ENCODE measurements around the gene WDR6.
"Not testable (repeated sequence)": the region's sequence is repeated elsewhere in the genome, so short reads cannot be mapped to it uniquely, and the experiment has no call there.

WDR6 gene

DNA sequence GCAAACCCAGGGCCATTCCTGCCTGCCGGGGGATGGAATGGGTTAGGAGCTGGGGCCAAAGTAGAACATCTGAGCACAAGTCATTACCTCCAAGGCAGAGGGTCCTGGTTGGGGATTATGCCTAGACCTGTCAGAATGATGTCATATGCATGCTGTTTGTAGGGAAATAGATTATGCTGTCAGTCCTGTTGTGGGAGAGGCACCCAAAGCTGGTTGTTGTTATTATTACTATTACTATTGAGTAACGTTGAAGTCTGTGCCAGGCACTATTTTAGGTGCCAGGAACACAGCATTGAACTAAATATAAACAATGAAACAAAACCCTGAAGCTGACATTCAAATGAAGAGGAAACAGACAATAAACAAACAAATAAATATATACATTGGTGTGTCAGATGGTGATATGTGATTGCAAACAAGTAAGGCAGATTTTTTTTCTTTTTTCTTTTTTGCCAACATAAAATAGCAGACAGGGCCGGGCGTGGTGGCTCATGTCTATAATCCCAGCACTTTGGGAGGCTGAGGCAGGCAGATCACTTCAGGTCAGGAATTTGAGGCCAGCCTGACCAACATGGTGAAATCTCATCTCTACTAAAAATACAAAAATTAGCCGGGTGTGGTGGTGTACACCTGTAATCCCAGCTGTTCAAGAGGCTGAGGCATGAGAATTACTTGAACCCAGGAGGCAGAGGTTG, 15.2 kb upstream of the WDR6 start:
- DNase-seq (ENCODE audit: low read depth in 2 of 2): no peak

DNA sequence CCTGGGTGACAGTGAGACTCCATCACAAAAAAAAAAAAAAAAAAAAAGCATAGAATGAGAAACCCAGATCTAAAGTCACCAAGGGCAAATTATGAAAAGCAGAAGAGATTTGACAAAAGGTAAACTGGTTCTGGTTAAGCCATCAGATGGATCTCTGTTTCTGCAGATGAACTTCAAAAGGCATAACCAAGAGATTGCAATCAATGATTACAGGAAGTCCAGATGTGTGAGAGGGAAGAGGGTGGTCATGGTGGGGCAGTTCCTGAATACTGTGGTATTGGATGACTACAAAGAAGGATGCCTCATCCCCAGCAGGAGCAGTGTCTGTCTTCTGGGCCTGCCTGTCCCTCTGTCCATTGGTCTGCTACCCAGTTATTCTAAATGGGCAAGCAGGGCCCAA, 13.4 kb upstream of the WDR6 start:
- no peak for DNase-seq (ENCODE audit: low read depth in 2 of 2)

DNA sequence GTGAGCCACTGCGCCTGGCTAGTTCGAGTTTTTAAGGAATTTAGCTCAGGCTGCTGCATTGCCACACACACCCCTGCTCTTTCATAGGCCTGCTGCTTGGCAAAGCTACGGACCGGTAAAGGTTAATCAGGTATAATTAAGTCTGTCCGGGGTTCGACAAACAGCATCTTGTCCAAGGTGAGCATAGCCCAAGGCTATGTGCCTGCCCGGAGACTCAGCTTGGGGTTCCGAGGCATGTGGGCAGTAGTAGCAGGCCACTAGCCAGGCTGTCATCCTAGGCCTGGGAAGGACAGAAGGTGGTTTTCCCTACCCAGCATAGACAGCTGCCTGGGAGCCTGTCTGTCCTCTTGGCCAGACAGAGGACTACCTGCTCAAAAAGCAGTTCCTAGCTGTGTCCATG, 10.6 kb upstream of the WDR6 start:
- DNase-seq (ENCODE audit: low read depth in 2 of 2): no peak

DNA sequence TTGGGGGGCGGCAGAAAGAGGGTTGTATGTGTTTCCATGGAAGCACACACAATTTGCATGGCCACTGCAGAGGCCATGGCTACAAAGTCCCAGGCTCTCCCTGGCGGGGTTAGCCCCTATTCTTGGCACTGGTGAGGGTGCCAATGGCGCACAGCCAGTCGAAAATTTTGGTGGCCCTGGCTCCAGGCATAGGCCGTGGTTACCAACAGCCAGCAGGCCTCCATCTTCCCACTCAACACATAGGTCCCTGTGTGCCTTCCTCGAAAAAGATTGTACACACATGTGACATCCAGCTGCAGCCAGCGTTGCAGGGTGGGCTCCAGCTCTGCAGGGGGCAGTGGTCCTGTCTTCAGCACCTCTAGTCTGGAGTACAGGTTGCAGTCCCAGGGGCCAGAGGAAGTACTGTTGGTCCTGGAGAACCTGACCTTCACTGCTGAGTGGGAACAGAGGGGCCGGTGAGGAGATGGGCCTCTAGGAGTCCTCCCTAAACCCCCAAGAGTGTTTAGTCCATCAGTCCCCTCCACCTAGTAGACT, 10.0 kb upstream of the WDR6 start:
- DNase-seq (ENCODE audit: low read depth in 2 of 2): no peak

DNA sequence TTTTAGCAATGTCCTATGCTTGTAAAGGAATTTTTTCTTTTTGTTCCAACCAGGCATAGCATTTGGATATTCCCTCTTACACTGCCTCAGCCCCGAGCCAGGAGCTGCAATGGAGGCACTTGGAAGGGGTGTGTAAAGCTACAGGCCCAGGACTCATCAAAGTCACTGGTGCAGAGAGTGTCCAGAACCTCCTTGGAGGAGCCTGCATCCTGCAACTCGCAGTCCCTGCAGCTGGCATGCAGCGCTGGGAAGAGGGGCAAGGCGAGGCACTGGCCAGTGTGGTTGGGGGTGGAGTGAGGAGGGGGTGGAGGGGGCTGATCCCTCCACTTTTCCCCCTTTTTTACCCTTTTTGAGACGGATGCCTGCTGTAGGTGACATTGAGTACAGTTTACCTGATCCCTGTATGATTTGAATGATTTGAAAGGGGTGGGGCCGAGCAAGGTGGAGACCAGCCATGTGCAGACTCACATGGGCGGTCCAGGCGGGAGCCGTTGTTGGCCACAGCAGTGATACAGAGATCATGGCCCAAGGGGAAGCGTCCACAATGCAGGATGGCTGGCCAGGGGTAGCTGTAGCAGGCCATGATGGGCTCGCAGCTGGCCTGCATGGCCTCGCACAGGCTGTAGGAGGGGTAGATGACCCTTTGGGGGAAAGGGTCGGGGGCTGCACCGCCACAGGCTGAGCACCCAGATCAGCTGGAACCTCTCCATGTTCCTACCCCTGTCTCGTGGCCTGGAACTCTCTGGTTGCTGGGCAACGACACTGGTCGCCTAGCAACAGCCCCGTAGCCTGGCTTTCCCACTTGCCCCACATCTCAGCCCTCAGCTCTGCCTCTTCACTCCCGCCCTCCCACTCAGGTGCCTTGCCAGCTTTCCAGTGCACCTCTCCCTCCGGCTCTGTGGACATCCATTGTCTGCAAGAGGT, 9.2 kb upstream of the WDR6 start:
- DNase-seq (ENCODE audit: low read depth in 2 of 2): no peak

DNA sequence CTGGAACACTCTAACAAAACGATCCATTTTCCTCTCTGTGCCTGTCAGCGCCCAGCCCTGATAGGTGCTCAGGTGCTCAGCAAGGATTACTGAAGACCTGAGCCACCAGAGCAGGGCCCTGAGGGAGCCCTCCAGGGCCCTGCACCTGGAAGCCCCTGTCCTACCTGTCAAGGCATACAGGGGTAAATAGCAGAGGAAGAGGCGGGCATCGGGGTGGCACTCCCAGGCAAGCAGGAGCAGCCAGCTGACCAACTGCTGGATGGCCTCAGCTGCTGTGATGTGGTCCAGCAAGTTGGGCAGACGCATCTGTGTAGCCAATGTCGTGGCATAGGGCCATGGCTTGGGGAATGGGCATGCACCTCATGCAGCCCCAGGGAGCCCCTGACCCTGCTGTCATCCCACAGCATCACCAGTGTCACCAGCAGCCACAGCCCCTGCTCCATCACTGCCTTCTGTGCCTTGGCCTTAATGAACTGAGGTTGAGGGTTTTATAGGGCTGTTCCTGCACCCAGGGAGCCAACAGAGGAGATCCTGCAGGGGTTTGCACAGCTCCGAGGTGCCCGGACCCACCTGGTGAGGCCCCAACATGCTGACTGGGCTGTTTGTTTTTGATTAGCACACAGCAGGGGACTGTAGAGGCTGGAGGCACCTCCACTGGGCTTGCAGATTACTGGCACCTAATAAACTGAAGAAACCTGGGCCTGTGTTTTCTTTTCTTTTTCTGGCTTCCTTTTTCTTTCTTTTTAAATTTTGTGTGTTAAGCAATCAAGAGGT, 7.9 kb upstream of the WDR6 start:
- DNase-seq (ENCODE audit: low read depth in 2 of 2): no peak

DNA sequence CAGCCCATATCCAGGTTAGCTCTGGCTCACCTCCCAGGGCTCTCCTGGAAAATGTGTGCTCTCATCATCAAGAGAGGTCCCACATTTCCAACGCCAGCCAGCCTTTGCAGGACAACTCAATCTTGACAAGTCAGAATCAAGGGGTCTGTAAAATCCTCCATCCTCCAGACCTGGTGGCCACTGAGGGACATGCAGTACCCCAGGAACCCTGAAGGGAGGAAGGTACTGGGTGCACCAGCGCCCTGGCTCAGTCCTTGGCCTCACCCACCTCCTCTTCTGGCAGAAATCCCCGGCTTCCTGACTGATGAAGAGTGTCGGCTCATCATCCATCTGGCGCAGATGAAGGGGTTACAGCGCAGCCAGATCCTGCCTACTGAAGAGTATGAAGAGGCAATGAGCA, 6.0 kb upstream of the WDR6 start:
- no peak for DNase-seq (ENCODE audit: low read depth in 2 of 2)

DNA sequence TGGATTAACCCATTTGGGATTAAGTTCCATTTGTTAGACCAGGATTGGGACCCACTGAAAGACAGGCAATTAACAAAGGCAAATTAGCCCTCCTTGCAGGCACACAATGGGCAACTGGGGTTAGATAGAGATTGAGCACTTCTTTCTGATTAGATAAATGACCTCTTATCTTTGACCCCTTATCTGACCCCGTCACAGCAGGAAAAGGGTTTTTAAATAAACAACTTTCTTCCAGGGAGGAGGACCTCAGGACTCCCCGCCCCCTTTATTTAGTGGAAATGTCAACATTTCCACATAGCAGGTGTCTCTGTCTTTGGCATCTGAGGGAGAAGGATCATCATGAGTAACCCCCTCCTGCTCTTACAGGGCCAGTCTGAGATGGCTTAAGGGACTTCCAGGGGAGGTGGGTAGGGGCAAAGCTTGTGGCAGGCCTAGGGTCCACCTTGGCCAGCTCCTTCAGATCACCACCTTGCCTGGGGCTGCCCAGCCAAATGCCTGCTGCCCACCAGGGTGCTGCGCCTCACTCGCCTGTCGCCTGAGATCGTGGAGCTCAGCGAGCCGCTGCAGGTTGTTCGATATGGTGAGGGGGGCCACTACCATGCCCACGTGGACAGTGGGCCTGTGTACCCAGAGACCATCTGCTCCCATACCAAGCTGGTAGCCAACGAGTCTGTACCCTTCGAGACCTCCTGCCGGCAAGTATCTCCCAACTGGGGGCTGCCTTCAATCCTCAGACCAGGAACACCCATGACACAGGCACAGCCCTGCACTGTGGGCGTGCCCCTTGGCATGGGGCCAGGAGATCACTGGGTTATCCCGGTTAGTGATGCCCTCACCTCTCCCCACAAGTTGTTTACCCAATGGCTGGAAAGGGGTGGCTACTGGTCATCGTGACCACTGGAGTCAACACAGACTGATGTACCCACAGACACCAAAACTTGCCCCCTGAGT, 2.6 kb upstream of the WDR6 start:
- no peak for DNase-seq (ENCODE audit: low read depth in 2 of 2)

DNA sequence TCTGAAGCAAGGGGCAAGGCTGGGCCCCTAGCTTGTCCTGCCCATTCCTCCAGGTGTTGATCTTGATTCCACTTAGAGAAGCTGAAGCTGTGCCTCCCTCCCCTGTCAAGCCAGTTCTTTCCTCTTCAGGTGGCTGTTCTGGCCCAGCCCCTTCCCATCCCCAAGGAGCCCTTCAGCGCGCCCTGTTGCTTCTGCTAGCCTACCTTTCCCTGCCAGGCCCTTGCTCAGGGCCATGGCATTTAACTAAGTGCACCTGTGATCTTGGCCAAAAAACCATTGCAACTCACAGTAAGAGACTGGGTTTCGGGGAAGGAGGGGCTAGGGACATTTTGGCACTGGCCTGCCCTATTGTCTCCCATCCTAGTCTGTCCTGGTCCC, 1.9 kb upstream of the WDR6 start:
- DNase-seq (ENCODE audit: low read depth in 2 of 2): no peak

DNA sequence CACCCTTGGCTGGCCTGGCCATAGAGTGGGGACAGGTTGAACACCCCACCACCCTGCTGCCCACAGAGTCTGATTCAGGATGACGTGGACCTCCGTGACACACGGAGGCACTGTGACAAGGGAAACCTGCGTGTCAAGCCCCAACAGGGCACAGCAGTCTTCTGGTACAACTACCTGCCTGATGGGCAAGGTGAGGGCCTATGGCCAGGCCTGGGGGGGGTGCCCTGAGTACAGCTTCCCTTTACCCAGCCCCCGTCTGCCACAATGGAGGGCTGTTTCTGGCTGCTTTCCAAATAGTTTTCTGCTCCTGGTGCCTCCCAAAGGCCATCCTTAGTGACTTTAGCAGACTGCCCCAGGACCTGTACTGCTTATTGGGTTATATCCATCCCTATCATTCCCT, 1.2 kb upstream of the WDR6 start:
- DNase-seq (ENCODE audit: low read depth in 2 of 2): no peak

DNA sequence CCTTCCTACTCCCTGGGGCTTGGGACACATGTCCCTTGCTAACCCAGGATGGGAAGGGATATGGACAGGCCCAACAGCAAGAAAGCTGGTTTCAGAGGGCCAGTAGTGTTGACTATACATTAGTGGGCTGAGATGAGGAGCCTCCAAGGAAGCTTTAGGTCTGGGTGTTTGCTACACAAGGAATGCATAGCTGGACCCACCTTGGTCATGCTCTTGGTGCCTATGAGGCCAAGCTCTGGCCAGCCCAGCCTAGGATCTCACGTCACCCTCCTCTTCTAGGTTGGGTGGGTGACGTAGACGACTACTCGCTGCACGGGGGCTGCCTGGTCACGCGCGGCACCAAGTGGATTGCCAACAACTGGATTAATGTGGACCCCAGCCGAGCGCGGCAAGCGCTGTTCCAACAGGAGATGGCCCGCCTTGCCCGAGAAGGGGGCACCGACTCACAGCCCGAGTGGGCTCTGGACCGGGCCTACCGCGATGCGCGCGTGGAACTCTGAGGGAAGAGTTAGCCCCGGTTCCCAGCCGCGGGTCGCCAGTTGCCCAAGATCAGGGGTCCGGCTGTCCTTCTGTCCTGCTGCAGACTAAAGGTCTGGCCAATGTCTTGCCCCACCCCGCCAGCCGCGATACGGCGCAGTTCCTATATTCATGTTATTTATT, 653 bp upstream of the WDR6 start:
- DNase-seq (ENCODE audit: low read depth in 2 of 2): no peak

DNA sequence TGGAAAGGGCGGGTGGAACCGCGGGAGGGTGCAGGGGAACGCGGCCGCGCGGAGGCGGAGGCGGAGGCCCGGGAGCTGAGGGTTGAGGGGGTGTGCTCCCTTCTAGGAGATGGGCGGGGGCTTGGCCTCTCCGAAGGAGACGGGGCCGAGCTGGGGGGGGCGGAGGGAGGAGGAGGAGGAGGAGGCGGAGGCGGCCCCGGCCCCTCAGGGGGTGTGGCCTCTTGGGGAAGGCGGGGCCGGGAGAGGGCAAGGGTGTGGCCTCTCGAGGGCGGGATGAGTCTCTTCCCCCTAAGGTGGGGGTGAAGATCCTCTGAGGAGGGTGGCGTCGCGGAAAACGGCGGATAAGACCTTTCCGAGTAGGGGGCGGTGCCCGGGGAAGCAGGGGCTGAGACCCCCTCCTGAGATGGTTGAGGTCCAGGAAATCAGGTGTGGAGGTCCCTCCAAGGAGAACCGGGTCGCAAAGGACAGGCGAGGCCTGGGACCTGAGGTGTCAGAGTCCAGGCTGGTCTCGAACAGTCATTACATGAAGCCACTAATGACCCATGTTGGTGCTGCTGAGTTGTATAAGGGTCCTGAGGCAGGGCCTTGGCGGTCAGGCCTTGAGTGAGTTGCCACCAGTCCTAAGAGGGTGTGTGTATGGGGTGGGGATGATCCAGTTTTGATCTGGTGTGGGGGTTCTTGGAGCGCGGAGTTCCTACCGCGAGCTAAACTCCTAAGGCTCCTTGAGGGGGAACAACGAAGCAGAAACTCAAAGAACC, 759 bp downstream of the WDR6 start:
- DNase-seq (ENCODE audit: low read depth in 2 of 2): peak; percentile 74 to 80

DNA sequence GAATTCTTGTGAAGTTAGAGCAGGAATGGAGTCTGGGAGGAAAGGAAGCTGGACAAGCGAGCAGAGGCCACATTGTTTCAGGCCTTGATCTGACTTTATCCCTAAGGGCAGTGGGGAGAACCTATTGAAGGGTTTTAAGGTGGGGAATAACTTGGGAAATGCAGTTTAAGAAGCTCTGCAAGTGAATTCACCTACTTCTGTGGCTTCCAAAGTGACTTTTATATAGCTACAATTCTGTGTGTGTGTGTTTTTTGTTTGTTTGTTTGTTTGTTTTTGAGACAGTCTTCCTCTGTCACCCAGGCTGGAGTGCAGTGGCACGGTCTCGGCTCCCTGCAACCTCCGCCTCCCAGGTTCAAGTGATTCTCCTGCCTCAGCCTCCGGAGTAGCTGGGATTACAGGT, 1.4 kb downstream of the WDR6 start:
- not testable (repeated sequence) for DNase-seq (ENCODE audit: low read depth in 2 of 2)

DNA sequence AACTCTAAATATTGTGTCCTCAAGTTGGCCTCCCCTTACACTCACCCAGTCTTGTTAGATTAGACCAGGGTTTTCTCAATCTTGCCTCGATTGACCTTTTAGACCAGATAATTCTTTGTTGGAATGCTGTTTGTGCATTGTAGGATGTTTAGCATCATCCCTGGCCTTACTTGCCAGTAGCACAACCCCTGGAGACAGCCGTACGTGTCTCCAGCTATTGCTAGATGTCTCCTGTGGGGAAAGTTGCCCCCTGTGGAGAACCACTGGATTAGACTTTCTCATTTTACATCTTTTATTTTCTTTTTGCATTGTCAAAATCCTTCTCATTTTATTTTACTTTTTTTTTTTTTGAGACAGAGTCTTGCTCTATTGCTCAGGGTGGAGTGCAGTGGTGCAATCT, 2.2 kb downstream of the WDR6 start:
- DNase-seq (ENCODE audit: low read depth in 2 of 2): no peak

DNA sequence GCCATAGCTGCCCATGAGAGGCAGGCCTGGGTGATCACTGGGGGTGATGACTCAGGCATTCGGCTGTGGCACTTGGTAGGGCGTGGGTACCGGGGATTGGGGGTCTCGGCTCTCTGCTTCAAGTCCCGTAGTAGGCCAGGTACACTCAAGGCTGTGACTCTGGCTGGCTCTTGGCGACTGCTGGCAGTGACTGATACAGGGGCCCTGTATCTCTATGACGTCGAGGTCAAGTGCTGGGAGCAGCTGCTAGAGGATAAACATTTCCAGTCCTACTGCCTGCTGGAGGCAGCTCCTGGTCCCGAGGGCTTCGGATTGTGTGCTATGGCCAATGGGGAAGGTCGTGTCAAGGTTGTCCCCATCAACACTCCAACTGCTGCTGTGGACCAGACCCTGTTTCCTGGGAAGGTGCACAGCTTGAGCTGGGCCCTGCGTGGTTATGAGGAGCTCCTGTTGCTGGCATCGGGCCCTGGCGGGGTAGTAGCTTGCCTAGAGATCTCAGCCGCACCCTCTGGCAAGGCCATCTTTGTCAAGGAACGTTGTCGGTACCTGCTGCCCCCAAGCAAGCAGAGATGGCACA, 5.3 kb downstream of the WDR6 start:
- no peak for DNase-seq (ENCODE audit: low read depth in 2 of 2)

DNA sequence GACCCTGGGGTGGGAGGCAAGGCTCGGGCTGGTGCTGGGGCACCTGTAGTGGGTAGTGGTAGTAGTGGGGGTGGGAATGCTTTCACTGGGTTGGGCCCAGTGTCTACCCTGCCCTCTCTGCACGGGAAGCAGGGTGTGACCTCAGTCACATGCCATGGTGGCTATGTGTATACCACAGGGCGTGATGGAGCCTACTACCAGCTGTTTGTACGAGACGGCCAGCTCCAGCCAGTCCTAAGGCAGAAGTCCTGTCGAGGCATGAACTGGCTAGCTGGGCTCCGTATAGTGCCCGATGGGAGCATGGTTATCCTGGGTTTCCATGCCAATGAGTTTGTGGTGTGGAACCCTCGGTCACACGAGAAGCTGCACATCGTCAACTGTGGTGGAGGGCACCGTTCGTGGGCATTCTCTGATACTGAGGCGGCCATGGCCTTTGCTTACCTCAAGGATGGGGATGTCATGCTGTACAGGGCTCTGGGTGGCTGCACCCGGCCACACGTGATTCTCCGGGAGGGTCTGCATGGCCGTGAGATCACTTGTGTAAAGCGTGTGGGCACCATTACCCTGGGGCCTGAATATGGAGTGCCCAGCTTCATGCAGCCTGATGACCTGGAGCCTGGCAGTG, 6.0 kb downstream of the WDR6 start:
- DNase-seq (ENCODE audit: low read depth in 2 of 2): no peak

DNA sequence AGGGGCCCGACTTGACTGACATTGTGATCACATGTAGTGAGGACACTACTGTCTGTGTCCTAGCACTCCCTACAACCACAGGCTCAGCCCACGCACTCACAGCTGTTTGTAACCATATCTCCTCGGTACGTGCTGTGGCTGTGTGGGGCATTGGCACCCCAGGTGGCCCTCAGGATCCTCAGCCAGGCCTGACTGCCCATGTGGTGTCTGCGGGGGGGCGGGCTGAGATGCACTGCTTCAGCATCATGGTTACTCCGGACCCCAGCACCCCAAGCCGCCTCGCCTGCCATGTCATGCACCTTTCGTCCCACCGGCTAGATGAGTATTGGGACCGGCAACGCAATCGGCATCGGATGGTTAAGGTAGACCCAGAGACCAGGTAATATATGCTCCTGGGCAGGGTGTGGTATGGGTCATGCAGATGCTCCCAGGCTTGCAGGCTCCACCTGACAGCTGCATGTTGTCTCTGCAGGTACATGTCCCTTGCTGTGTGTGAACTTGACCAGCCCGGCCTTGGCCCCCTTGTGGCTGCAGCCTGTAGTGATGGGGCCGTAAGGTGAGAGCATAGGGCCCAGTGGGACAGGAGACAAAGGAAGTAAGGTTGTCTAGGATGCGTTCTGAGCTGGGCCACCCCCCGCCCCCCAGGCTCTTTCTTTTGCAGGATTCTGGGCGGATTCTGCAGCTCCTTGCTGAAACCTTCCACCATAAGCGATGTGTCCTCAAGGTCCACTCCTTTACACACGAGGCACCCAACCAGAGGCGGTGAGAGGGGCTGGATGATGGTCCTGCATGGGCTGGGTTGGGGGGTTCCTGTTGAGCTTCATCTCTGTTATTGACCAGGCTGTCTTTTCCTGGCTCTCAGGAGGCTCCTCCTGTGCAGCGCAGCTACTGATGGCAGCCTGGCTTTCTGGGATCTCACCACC, 6.8 kb downstream of the WDR6 start:
- DNase-seq (ENCODE audit: low read depth in 2 of 2): no peak

DNA sequence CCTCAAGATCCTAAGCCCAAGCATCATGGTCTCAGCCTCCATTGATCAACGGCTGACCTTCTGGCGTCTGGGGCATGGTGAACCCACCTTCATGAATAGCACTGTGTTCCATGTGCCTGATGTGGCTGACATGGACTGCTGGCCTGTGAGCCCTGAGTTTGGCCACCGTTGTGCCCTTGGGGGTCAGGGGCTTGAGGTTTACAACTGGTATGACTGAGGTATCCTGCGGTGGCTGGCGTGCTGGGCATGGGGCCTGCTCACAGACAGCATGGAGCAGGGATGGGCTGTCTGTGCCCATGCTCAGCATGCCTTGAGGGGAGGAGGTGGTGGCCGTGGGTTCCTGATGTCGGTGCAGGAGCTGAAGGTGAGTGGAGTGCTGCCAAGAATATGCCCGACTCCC, 7.9 kb downstream of the WDR6 start:
- no peak for DNase-seq (ENCODE audit: low read depth in 2 of 2)

Data from fibroblast of skin of left biceps (primary cell).